Calu3 (cell line): ENCODE data around the gene L1CAM. TPM values are rescaled to one million over a fixed set of nuclear protein-coding genes. Genes with fewer than 3 reads are reported as not detected.

Experiments used
- BruUV-seq: library from RNA; stranded (reverse); fragments of 400-500 nt; replicated peaks from 2 replicates; lab custom pipeline; 2021; lab: Mats Ljungman, UMichigan
- CTCF ChIA-PET: fragments of 300-600 bp; sonication (Branson Sonifier 250); formaldehyde crosslinking; loops from one replicate; lab custom pipeline; 2022; ENCODE audit warnings: antibody characterized with exemption; lab: Charles Lee
- DNase-seq: peaks from one replicate; pipeline ENCODE4 v3.0.0; 2022
- H3K27ac Mint-ChIP-seq: one replicate; pipeline ENCODE4 v1.8.0; 2022; ENCODE audit warnings: mixed read lengths; ENCODE audit not compliant: unreplicated experiment
- H3K27me3 Mint-ChIP-seq: one replicate; pipeline ENCODE4 v1.8.0; 2022; ENCODE audit warnings: mixed read lengths; ENCODE audit not compliant: unreplicated experiment
- H3K36me3 Mint-ChIP-seq: one replicate; pipeline ENCODE4 v1.8.0; 2022; ENCODE audit warnings: mild to moderate bottlenecking, moderate library complexity, mixed read lengths; ENCODE audit not compliant: insufficient read depth, unreplicated experiment
- H3K4me1 Mint-ChIP-seq: one replicate; pipeline ENCODE4 v1.8.0; 2022; ENCODE audit warnings: mild to moderate bottlenecking, low read depth, mixed read lengths; ENCODE audit not compliant: unreplicated experiment
- H3K4me3 Mint-ChIP-seq: one replicate; pipeline ENCODE4 v1.8.0; 2022; ENCODE audit warnings: mild to moderate bottlenecking, low read depth, moderate library complexity, mixed read lengths; ENCODE audit not compliant: unreplicated experiment
- H3K9me3 Mint-ChIP-seq: one replicate; pipeline ENCODE4 v1.8.0; 2022; ENCODE audit warnings: low read depth, mixed read lengths; ENCODE audit not compliant: unreplicated experiment
- intact Hi-C: fragments of 100-400 bp; cut with micrococcal nuclease; formaldehyde crosslinking; loops from one replicate; pipeline ENCODE4 v1.10.0; 2022; ENCODE audit not compliant: unreplicated experiment
- total RNA-seq: library from RNA; stranded (reverse); gene quantifications from 2 replicates; pipeline ENCODE4 v1.2.3, GENCODE V29; 2022
- TF ChIP-seq, protein P1 (sequence below): fragments of 200-600 bp; IDR thresholded peaks from one replicate; pipeline ENCODE4 v1.8.0; 2022; ENCODE audit warnings: antibody characterized with exemption; ENCODE audit not compliant: unreplicated experiment

The L1CAM gene
- total RNA-seq, 1 experiment from 2014 or later: 14.2 TPM

DNA sequence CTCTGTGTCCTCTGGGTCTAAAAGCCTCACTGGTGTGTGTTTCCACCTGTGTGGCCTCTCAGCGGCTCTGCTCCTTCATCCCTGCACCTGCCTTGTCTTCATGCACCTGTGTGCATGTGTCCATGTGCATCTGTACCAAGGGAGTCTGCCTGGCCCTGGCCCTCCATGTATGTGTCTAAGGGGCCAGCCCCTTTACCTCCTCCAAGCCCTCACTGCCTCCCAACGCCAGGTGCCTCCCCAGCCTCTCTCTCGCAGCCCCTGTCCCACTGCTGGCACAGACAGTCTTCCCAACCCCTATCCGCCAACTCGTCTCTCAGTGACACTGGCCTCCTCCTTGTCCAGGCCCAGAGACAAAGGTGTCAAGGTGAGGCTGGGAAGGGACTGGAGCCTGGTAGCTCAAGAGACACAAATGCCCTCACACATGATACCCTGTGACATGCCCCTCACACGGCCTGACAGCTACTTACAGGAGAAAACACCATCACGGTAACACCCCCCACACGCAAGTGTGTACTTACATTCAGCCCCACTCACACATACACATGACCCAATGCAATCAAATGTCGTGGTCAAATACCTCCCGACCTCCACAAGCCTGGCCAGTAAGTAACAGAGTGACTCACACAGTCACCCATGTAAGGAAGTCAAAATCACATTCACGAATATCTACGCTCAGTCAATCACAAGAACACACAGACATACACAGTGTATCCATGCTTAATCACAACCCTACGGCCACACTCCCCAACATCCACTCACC is 11.4 kb downstream of the L1CAM start:
- H3K27me3 Mint-ChIP-seq: no peaks in the 10 kb centered on the region

DNA sequence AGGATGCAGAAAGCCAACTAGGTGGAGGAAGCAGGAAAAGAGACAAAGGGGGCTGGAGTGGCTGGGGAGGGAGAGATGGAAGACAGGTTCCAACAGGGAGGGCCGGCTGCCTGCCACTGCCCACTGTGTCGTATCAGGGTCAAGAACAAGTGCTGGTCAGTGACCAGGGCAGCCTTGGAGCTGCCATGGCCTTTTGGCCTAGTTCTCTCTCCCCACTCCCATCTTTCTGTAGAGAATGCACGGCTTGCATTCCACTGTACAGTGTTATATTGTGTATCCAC is 11.9 kb downstream of the L1CAM start:
- Mint-ChIP-seq H3K9me3 (no peaks in the 10 kb centered on the region), H3K4me1 (peaks cover 9% of the 10 kb centered on the region), H3K27ac (no peak overlapping the region), H3K4me3 (no peak overlapping the region), H3K27me3 (no peaks in the 10 kb centered on the region), H3K36me3 (peaks cover 5% of the 10 kb centered on the region)
- intact Hi-C loops: no loop called here
- CTCF ChIA-PET: no interaction called here
- TF ChIP-seq, protein P1, sequence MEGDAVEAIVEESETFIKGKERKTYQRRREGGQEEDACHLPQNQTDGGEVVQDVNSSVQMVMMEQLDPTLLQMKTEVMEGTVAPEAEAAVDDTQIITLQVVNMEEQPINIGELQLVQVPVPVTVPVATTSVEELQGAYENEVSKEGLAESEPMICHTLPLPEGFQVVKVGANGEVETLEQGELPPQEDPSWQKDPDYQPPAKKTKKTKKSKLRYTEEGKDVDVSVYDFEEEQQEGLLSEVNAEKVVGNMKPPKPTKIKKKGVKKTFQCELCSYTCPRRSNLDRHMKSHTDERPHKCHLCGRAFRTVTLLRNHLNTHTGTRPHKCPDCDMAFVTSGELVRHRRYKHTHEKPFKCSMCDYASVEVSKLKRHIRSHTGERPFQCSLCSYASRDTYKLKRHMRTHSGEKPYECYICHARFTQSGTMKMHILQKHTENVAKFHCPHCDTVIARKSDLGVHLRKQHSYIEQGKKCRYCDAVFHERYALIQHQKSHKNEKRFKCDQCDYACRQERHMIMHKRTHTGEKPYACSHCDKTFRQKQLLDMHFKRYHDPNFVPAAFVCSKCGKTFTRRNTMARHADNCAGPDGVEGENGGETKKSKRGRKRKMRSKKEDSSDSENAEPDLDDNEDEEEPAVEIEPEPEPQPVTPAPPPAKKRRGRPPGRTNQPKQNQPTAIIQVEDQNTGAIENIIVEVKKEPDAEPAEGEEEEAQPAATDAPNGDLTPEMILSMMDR: no peak
- no peak for DNase-seq
- no TSS peak for BruUV-seq

More for the DNA sequence above, 11.4 kb downstream of the L1CAM start:
- Mint-ChIP-seq H3K4me1 (peaks cover 9% of the 10 kb centered on the region), H3K36me3 (peaks cover 5% of the 10 kb centered on the region), H3K4me3 (no peak overlapping the region), H3K9me3 (no peaks in the 10 kb centered on the region), H3K27ac (no peak overlapping the region)
- TF ChIP-seq, protein P1: no peak
- no TSS peak for BruUV-seq
- DNase-seq: no peak
- intact Hi-C loops: no loop called here
- CTCF ChIA-PET: no interaction called here

DNA sequence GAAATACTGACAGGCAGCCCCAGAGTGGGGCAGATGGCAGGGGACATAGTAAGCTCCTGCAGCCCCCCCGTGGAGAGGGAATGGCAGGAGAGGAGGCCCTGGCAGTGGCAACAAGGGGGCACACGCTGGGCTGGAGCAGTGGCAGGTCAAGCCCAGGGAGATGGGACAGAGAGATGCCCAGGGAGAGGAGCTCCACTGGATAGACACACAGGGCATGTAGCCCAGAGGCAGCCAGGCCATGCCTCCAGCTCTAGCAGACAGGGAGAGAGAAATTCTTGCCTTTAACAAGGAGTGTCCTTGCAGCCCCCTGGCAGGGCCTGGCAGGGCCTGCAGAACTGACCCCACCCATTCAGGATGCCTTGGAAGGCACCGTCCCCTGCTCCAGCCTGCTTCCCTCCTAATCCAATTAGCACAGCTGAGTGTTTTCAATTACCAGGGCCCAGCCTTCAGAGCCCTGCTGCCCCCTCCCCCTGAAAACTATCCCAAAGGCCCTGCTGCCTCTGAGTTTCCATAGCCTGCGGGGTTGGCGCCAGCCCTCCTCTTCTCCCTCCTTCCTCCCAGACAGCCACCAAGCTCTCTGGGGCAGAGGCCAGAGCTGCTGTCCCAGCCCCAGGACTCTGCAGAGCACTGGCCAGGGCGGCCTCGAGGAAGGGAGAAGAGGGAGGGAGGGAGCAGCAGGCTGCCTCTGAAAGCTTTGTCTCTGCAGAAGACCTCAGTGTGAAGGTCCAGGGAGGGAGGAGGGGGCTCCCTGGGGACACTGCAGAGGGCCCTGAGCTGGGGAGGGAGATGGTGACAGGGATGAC is 12.5 kb downstream of the L1CAM start:
- CTCF ChIA-PET: no interaction called here
- no peak for DNase-seq
- Mint-ChIP-seq H3K4me1 (peaks cover 9% of the 10 kb centered on the region), H3K9me3 (no peaks in the 10 kb centered on the region), H3K36me3 (peaks cover 5% of the 10 kb centered on the region), H3K27me3 (no peaks in the 10 kb centered on the region), H3K4me3 (no peak overlapping the region), H3K27ac (no peak overlapping the region)
- intact Hi-C loops: no loop called here
- no TSS peak for BruUV-seq
- TF ChIP-seq, protein P1: no peak

DNA sequence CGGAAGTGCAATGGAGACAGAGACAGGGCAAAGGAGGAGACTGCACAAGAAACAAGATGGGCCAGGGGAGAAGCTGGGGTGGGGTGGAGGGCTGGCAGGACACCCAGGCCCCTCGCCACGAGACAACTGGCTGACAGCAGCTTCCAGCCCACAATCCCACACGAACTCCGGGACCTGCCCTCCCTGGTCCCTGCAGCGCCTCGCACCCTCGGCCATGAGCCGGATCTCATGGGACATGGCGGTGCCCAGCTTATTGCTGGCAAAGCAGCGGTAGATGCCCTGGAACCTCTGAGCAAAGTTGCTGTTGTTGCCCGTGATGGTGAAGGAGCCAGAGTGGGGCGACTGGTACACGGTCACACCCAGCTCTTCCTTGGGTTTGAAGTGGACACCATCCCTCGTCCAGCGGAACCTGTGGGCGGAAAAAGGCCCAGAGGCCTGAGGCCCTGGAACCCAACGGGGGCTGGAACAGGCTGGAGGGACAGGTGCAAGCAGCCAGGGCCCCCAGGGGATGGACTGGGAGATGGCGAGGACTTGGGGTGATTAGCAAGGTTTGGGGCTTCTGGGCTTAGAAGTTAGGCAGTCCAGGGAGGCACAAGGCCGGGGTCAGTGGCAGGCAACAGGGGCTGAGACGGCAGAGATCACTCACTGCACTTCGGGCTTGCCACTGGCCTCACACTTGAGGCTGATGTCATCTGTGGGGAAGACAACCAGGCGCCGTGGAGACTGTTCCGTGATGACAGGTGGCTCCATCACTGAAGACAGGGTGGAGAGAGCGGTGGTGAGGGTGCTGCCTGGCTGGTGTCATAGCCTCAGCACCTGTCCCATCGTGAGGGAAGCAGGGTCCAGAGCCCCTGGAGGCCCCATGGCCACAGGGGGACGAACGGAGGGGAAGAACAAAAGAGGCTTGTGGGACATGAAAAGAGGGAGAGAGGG is 13.8 kb downstream of the L1CAM start:
- no peak overlapping the region for H3K4me3 Mint-ChIP-seq
- intact Hi-C loops: no loop called here
- peaks cover 5% of the 10 kb centered on the region for H3K36me3 Mint-ChIP-seq
- H3K27me3 Mint-ChIP-seq: no peaks in the 10 kb centered on the region
- H3K9me3 Mint-ChIP-seq: no peaks in the 10 kb centered on the region
- CTCF ChIA-PET: no interaction called here
- no TSS peak for BruUV-seq
- TF ChIP-seq, protein P1: no peak
- no peak for DNase-seq
- H3K27ac Mint-ChIP-seq: no peak overlapping the region
- H3K4me1 Mint-ChIP-seq: no peaks in the 10 kb centered on the region
